NOMO-1 treated with DMSO at 0.1 percent for 48 hours (cell line): Measurements from ENCODE around the gene SLC8A1.
A peak's percentile ranks its signal among the peaks of the same experiment; 100 is the strongest.

ENCODE experiments used
- DNase-seq: peaks from one replicate; lab custom pipeline; 2025; ENCODE audit not compliant: unreplicated experiment; lab: John Stamatoyannopoulos, UW

The SLC8A1 gene

DNA sequence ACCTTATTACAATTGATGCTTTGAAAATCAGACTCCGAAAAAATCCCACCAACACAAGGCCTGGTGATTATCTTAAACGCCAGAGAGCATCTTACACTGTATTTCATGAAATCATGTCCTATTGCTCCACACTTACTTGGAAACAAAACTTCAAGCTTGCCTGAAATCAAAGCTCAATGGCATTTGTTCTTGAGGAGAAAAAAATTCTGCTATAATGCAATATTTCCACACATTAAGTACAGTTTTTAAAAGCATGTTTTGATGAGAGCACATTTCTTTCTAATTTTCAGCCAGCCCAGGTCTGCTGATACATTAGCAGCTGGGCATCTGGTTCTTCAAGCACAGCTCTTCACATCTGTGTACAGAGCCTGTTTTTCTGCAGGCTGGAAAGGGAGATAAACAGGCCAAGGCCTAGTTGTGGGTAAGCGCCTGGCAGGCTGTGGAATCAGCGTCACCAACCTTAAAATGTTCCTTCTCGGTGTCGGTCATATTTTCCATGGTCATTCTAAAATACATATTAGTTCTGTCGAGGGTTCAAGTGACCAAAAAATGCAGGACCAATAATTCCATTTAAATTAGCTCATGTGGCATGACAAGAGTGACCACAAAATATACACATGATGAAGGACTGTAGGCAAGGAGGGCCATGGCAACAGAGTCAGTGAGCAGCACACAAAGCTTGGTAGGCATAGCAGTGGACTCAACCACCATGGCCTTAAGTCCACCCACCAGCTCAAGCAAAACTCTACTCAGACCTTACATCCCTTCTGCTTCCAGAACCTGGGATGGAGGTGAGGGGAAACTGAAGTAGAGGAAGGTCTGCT lies 20.9 kb downstream of the SLC8A1 start:
- DNase-seq: no peak

- peak; percentile 27 for DNase-seq
These were observed 23.5 kb downstream of the SLC8A1 start for GRCh38 chr2:40428439-40428838.

DNA sequence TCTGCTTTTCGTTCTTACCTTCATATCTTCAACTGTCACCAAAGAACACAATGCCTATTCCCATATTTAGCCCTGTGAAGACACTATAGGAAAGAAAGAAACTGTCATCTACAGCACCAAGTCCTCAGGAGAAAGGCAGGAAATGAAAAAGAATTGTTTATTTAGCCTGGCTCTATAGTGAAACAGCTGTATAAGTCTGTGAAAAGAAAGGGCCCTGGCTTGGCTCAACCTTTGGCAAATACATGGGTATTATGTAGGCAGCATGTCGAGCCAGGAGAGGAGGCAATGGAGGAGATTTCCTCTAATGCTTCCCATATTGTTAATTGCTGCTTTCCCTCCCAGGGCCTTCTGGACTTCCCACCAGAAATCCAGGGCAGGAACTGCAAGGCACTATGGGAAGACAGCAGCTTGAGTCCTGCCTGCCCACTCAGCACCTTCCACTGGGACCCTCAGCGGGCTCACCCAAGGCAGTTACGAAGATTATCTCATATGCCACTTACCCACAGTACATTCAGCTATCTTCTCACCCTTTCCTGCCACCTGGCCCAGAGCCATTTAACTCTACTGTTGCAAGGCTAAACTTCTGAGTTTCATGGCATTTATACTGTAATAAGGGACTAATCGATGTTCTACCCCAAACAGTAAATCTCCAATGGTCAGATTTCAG lies 30.1 kb downstream of the SLC8A1 start:
- no peak for DNase-seq

DNA sequence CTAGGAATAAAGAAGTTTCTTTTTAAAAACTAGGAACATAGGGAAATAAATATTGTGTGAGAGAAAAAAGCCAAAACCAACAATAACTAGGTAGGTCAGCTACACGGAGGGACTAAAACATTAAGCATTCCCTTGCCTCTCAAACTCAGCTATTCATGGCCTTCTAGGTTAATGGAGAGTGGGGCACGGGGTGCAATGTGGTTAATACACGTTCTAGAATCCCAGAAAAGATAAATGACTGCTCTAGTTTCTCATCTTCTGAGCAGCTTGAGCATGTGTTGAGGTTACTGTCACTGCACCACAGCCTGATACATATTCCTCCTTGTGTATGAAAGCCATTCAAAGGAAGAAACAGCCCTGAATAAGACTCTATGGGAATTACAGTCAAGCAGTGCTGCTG lies 31.4 kb downstream of the SLC8A1 start:
- DNase-seq: no peak

- no peak for DNase-seq
These were observed 32.5 kb downstream of the SLC8A1 start for GRCh38 chr2:40419364-40419762.

DNA sequence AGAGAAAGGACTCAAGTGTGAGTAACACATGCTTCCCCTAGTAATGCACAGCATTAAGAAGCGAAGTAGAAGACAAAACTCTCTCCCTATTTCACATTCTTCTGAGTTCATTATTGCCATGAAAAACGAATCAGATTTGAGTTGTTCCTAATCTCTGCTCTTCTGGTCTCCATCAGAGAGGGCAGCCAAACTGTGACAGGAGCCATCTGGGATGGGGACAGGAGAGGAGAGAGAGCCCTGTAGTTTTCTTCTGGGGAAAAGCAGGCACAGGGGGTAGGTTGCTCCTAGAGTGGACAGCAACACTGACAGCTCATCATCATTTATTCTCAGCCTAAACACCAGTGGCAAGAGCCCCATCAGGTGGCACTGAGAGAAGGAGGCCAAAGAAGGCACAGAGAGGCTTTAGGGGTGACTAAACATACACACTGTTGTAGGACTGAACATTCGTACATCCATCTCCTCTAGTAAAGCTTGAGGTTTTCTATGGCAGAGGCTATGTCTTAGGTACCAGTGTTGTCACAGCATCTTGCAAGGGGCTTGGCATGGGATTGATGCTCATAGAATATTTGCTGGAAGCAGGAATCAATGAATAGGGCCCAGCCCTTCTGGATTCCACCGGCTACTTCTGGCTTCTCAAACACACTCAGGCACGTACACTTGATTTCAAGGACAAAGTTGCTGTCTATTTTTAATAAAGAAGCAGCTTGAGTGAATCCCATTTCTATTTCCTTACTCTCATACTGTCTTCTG lies 33.1 kb downstream of the SLC8A1 start:
- DNase-seq: no peak

DNA sequence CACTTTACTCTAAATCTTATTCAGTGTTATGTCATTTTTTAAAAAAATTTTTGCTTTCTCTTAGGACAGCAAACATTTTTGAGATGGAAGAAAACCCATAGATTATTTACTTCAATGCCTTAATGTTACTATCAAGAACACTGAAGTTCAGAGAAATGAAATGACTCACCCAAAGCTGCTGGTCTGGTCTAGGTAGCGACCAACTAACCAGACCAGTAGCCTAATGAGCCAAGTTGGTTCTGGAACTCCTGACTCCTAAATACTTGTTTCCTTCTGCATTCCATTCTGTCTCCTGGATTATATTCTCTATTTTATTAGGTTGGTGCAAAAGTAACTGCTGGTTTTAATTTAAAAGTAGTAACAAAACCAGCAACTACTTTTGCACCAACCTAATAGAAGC lies 35.4 kb downstream of the SLC8A1 start:
- DNase-seq: no peak

DNA sequence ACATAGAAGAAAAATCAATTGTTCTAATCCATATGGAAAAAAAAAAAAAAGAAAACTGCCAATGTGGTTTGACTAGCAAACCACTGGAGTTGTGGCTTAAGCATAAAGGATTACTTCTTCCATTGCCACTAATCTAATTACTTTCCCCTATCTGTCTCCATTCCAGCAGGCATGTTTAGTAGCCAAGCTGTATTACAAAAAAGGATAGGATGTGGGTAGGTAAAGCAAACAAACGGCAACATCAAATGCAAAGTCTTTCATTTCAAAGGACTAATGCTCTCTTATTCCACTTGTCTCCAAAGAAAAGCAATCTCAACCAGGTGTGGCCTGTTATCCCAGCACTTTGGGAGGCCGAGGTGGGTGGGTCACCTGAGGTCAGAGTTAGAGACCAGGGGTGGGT lies 36.5 kb downstream of the SLC8A1 start:
- no peak for DNase-seq

DNA sequence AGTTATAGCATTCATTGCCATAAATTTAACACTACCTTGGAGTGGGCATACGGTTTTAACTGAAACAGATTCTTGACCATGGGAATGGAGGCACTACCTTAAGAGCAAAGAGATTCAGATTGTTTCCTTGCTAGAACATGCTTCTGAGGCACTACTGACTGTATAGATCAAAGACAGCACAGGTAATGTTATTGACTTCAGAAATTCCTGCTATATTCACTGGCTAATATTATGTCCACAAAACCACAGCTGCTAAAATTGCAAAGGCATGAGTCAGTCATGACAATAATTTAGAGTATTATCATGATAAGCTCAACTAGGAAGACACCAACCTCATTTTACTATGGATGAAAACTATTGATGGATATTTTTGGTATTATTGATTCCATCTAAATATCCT lies 39.4 kb downstream of the SLC8A1 start:
- no peak for DNase-seq

- no peak for DNase-seq
These were observed 41.2 kb downstream of the SLC8A1 start for GRCh38 chr2:40410695-40411094.

DNA sequence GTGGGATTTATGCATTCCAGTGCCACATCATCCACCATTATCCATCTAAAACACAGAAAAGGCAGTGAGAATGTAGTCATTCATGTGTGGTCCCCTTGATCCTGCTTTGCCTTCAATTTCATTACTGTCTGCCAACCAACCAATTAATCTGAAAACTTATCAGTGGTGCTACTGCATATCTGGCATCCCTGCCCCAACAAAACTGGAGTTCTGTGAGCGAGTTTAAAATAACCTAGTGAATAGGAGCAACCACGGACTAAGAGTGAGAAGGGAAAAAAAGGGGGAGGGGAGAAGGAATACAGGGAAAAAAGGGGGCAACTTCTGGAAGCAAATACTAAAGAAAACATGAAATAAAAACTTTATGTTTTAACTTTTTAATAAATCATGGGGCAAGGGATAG lies 42.2 kb downstream of the SLC8A1 start:
- no peak for DNase-seq

- no peak for DNase-seq
These were observed 45.2 kb downstream of the SLC8A1 start for GRCh38 chr2:40406485-40407289.

- DNase-seq: no peak
These were observed 46.4 kb downstream of the SLC8A1 start for GRCh38 chr2:40405465-40405864.

DNA sequence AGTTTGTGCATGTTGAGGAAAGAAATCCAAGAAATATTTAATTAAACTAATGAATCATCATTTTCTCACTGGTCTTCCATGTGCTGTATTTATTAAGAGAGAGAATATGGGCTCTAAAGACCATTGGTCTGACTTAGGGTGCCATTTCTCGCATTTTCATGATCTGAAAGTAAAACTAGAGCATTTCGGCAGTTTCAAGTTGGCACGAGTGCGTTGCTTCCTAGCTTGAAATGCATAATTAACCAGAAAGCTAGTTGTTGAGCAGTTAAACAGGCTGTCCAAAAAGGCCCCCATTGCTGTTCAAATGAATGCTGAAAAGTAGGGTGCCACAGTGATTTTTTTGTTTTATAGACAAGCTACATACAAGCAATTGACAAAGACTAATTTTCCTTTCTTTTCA lies 47.4 kb downstream of the SLC8A1 start:
- DNase-seq: peak; percentile 38

GRCh38 chr2:40403233-40403836 lies 48.6 kb downstream of the SLC8A1 start:
- DNase-seq: no peak

DNA sequence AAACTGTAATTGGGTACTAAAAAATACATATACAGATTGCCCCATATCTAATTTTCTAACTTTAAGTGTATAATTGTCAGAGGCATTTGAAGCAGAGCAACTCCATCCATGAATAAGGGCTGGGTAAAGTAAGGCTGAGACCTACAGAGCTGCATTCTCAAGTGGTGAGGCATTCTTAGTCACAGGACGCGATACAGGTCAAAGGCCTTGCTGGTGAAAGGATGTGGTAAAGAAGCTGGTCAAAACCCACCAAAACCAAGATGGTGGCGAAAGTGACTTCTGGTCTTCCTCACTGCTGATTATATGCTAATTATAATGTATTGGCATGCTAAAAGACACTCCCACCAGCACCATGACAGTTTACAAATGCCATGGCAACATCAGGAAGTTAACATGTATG lies 50.0 kb downstream of the SLC8A1 start:
- DNase-seq: no peak

GRCh38 chr2:40400336-40400953 lies 51.4 kb downstream of the SLC8A1 start:
- DNase-seq: no peak

GRCh38 chr2:40397765-40398164 lies 54.1 kb downstream of the SLC8A1 start:
- no peak for DNase-seq

DNA sequence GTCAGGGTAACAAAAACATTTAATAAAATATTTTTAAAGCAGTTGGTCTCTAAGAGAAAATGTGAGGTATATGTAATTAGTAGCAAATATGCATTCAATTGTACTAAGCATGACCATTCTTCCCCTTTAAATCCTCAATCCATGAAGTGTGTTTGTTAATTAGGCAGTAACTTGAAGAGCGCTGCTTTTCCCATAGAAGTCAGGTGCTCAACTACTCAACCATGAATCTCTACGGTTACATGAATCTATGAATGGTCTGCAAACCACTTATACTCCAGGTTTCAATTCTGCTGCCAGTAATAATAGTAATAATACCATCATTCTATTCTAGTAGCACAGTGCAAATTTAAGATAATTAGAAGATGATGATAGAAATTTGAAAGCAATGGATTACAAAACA lies 55.8 kb downstream of the SLC8A1 start:
- no peak for DNase-seq
